ENCODE measurements around the gene EHF. TPM values are rescaled to one million over a fixed set of nuclear protein-coding genes. Genes with fewer than 3 reads are reported as not detected.

Gene EHF
- polyA plus RNA-seq, 1 of the 3 experiments (the other 2 are of a cell fraction): not detected

DNA sequence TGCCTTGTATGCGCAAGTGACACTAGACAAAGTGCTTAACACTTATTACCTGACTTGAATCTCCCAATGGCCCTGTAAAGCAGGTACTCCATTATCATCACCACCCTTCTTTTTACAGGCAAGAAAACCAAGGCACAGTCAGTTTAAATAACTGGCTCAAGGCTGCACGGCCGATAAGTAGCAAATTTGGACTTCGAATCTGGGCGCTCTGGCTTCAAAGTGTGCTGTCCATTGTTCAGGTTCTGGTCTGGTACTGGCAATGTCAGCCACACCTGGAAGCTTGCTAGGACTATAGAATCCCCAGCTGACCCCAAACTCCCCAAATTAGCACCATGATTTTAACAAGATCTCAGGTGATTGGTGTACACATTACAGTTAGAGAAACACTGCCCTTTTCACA lies 19.3 kb upstream of the EHF start:
- H3K9me3 ChIP-seq: no peaks in the 10 kb centered on the region
- H3F3A ChIP-seq (replicated peaks; ENCODE audit: insufficient read depth): peaks cover 5% of the 10 kb centered on the region
- H3K9ac ChIP-seq: no peak overlapping the region
- H2AFZ ChIP-seq (ENCODE audit: low read depth): no peak overlapping the region
- peak overlapping the region in 1 of 2 experiments; percentile 34; a peak in 2 of 4 replicates for H3K27ac ChIP-seq (ENCODE audit: low read depth in 2 of 2, low read length in 1 of 2)
- no peaks in the 10 kb centered on the region for H3K79me2 ChIP-seq (ENCODE audit: insufficient read depth)
- ChIA-PET POLR2A (no interaction called here), CTCF (interaction anchor here (0.8 to 1.8 kb wide), 5 partner anchors 15 to 811 kb away, joined by 3 to 18 read pairs (median 3); no protein-coding TSS in a partner anchor)
- no peak for DNase-seq
- 100% methylated on average over 5 of the region's 5 CpGs for WGBS (ENCODE audit: low lambda C conversion rate)
- H3K4me1 ChIP-seq (ENCODE audit: control insufficient read depth in 1 of 2, insufficient read depth in 2 of 2, low read depth in 1 of 2, low read length in 1 of 2): peaks cover 17 to 23% of the 10 kb centered on the region in 2 experiments; a peak in 3 of 4 replicates
- H4K20me1 ChIP-seq (ENCODE audit: insufficient read depth): no peaks in the 10 kb centered on the region
- no peaks in the 10 kb centered on the region for H3K9me2 ChIP-seq
- H3K36me3 ChIP-seq (replicated peaks in 1 of 2; ENCODE audit: control insufficient read depth in 1 of 2, insufficient read depth in 2 of 2, low read length in 1 of 2): no peaks in the 10 kb centered on the region
- TF ChIP-seq FOSL2 (IDR thresholded peaks at IDR 0.05; ENCODE audit: borderline replicate concordance, low read depth): no peak
- TF ChIP-seq RCOR1 (IDR thresholded peaks at IDR 0.05; ENCODE audit: low read length): no peak
- TF ChIP-seq FOXJ3 (CRISPR knock-in tag; IDR thresholded peaks at IDR 0.05): no peak
- no peak for TF ChIP-seq TCF12 (IDR thresholded peaks at IDR 0.05)
- TF ChIP-seq, protein P1, sequence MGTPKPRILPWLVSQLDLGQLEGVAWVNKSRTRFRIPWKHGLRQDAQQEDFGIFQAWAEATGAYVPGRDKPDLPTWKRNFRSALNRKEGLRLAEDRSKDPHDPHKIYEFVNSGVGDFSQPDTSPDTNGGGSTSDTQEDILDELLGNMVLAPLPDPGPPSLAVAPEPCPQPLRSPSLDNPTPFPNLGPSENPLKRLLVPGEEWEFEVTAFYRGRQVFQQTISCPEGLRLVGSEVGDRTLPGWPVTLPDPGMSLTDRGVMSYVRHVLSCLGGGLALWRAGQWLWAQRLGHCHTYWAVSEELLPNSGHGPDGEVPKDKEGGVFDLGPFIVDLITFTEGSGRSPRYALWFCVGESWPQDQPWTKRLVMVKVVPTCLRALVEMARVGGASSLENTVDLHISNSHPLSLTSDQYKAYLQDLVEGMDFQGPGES (IDR thresholded peaks at IDR 0.05; ENCODE audit: low read depth, low read length): no peak
- TF ChIP-seq JUND (IDR thresholded peaks at IDR 0.05): no peak
- no peak overlapping the region for H3K4me3 ChIP-seq (ENCODE audit: low read depth in 2 of 2, low read length in 1 of 2)
- H3K4me2 ChIP-seq: no peak overlapping the region
- H3K27me3 ChIP-seq (ENCODE audit: insufficient read depth): no peaks in the 10 kb centered on the region

DNA sequence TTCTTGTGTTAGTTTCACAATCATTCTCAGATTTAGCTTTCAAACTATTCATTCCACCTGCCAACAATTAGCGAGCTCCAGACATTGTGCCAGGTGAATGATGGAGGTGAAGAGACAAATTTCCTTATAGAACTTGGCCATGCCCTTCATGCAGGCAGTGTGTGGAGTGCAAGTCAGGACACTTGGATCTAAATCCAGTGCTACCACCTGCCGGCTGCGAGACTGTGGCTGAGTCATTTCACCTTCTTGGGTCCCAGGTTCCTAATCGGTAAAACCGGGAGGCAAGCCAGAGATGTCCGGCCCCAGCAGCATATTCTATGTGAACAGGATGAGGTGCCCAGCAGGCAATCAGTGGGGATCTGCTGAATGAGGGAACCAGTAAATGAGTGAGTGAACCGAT lies 18.6 kb upstream of the EHF start:
- Histone ChIP-seq H4K20me1 (ENCODE audit: insufficient read depth) (no peaks in the 10 kb centered on the region), H3K4me3 (ENCODE audit: low read depth in 2 of 2, low read length in 1 of 2) (no peak overlapping the region), H3F3A (replicated peaks; ENCODE audit: insufficient read depth) (peaks cover 5% of the 10 kb centered on the region), H3K27me3 (ENCODE audit: insufficient read depth) (no peaks in the 10 kb centered on the region), H3K9ac (no peak overlapping the region), H3K9me2 (no peaks in the 10 kb centered on the region), H2AFZ (ENCODE audit: low read depth) (no peak overlapping the region), H3K9me3 (no peaks in the 10 kb centered on the region), H3K4me1 (ENCODE audit: control insufficient read depth in 1 of 2, insufficient read depth in 2 of 2, low read depth in 1 of 2, low read length in 1 of 2) (peaks cover 17 to 23% of the 10 kb centered on the region in 2 experiments; a peak in 3 of 4 replicates), H3K27ac (ENCODE audit: low read depth in 2 of 2, low read length in 1 of 2) (no peak overlapping the region), H3K36me3 (replicated peaks in 1 of 2; ENCODE audit: control insufficient read depth in 1 of 2, insufficient read depth in 2 of 2, low read length in 1 of 2) (no peaks in the 10 kb centered on the region), H3K79me2 (ENCODE audit: insufficient read depth) (no peaks in the 10 kb centered on the region), H3K4me2 (no peak overlapping the region)
- POLR2A ChIA-PET: no interaction called here
- no peak for TF ChIP-seq FOXJ3 (CRISPR knock-in tag; IDR thresholded peaks at IDR 0.05)
- TF ChIP-seq SIN3A (IDR thresholded peaks at IDR 0.05; ENCODE audit: borderline replicate concordance, low read depth, low read length): no peak
- no peak for TF ChIP-seq MEF2A (IDR thresholded peaks at IDR 0.05; ENCODE audit: borderline replicate concordance, low read depth)
- TF ChIP-seq TAF1 (IDR thresholded peaks at IDR 0.05; ENCODE audit: borderline replicate concordance, low read depth, low read length): no peak
- TF ChIP-seq GABPA (IDR thresholded peaks at IDR 0.05; ENCODE audit: low read depth): no peak
- no peak for TF ChIP-seq TCF12 (IDR thresholded peaks at IDR 0.05)
- TF ChIP-seq, protein P2, sequence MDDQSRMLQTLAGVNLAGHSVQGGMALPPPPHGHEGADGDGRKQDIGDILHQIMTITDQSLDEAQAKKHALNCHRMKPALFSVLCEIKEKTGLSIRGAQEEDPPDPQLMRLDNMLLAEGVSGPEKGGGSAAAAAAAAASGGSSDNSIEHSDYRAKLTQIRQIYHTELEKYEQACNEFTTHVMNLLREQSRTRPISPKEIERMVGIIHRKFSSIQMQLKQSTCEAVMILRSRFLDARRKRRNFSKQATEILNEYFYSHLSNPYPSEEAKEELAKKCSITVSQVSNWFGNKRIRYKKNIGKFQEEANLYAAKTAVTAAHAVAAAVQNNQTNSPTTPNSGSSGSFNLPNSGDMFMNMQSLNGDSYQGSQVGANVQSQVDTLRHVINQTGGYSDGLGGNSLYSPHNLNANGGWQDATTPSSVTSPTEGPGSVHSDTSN (IDR thresholded peaks at IDR 0.05): no peak
- TF ChIP-seq, protein P3, sequence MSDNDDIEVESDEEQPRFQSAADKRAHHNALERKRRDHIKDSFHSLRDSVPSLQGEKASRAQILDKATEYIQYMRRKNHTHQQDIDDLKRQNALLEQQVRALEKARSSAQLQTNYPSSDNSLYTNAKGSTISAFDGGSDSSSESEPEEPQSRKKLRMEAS (IDR thresholded peaks at IDR 0.05; ENCODE audit: low read depth): no peak
- no peak for TF ChIP-seq MXI1 (IDR thresholded peaks at IDR 0.05; ENCODE audit: low read depth, low read length)
- no peak for TF ChIP-seq SMC3 (IDR thresholded peaks at IDR 0.05; ENCODE audit: low read depth, low read length)
- TF ChIP-seq, protein P4, sequence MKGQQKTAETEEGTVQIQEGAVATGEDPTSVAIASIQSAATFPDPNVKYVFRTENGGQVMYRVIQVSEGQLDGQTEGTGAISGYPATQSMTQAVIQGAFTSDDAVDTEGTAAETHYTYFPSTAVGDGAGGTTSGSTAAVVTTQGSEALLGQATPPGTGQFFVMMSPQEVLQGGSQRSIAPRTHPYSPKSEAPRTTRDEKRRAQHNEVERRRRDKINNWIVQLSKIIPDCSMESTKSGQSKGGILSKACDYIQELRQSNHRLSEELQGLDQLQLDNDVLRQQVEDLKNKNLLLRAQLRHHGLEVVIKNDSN (IDR thresholded peaks at IDR 0.05; ENCODE audit: borderline replicate concordance, low read depth): no peak
- TF ChIP-seq, protein P5, sequence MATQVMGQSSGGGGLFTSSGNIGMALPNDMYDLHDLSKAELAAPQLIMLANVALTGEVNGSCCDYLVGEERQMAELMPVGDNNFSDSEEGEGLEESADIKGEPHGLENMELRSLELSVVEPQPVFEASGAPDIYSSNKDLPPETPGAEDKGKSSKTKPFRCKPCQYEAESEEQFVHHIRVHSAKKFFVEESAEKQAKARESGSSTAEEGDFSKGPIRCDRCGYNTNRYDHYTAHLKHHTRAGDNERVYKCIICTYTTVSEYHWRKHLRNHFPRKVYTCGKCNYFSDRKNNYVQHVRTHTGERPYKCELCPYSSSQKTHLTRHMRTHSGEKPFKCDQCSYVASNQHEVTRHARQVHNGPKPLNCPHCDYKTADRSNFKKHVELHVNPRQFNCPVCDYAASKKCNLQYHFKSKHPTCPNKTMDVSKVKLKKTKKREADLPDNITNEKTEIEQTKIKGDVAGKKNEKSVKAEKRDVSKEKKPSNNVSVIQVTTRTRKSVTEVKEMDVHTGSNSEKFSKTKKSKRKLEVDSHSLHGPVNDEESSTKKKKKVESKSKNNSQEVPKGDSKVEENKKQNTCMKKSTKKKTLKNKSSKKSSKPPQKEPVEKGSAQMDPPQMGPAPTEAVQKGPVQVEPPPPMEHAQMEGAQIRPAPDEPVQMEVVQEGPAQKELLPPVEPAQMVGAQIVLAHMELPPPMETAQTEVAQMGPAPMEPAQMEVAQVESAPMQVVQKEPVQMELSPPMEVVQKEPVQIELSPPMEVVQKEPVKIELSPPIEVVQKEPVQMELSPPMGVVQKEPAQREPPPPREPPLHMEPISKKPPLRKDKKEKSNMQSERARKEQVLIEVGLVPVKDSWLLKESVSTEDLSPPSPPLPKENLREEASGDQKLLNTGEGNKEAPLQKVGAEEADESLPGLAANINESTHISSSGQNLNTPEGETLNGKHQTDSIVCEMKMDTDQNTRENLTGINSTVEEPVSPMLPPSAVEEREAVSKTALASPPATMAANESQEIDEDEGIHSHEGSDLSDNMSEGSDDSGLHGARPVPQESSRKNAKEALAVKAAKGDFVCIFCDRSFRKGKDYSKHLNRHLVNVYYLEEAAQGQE (IDR thresholded peaks at IDR 0.05; ENCODE audit: low read depth, low read length): no peak
- TF ChIP-seq RAD21 (IDR thresholded peaks at IDR 0.05; ENCODE audit: low read length): no peak
- WGBS (ENCODE audit: low lambda C conversion rate): 97% methylated on average over 7 of the region's 7 CpGs
- DNase-seq: no peak
- CTCF ChIA-PET: no interaction called here

Data from SK-N-SH (cell line).